Nephron (organoid): Measurements from ENCODE around the gene LIMK2.

ENCODE experiments used
- H3K27ac Mint-ChIP-seq, 3 experiments: 2 replicates each; pipeline ENCODE4 v1.8.0; 2020; ENCODE audit warnings: mixed read lengths in 3 of 3, mild to moderate bottlenecking in 2 of 3, moderate library complexity in 1 of 3
- H3K27me3 Mint-ChIP-seq: 2 replicates; pipeline ENCODE4 v1.8.0; 2021; ENCODE audit warnings: low read depth, mild to moderate bottlenecking, moderate library complexity, mixed read lengths
- H3K36me3 Mint-ChIP-seq: 2 replicates; pipeline ENCODE4 v1.8.0; 2020; ENCODE audit warnings: low read depth, mixed read lengths
- H3K4me1 Mint-ChIP-seq: 2 replicates; pipeline ENCODE4 v1.8.0; 2020; ENCODE audit warnings: mixed read lengths
- H3K4me3 Mint-ChIP-seq, 3 experiments: 2 replicates each; pipeline ENCODE4 v1.8.0; 2020; ENCODE audit warnings: mild to moderate bottlenecking in 3 of 3, mixed read lengths in 3 of 3, moderate library complexity in 2 of 3
- H3K9me3 Mint-ChIP-seq: 2 replicates; pipeline ENCODE4 v1.8.0; 2020; ENCODE audit warnings: mixed read lengths
- TF ChIP-seq, protein P1 (sequence below), 3 experiments: fragments of 200-600 bp; sonication (generic); IDR thresholded peaks; one replicate each; pipeline ENCODE4 v1.5.0; 2021; ENCODE audit warnings: antibody characterized with exemption in 3 of 3; ENCODE audit not compliant: unreplicated experiment in 3 of 3

LIMK2 gene

DNA sequence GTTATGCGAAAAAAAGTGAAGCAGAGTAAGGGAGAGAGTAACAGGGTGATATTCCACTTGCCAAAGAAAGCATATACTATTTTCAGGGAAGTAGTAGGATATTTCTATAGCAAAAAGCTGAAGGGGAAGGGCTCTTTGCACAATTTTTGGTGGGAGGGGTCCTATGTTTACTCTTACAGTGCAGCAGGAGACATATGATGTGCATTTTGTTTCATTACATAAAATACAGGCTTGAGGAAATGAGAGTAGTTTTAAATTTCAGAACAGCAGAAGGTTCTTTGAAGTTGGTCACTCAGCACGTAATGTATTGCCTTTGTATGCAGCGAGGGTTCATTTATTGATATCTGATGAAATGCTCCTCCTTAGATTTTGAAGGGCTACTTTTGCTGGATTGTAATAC is 83.3 kb downstream of the LIMK2 start:
- H3K9me3 Mint-ChIP-seq, result no peaks in the 10 kb centered on the region
- no peak overlapping the region for H3K27ac Mint-ChIP-seq
- peaks cover 27% of the 10 kb centered on the region for H3K4me1 Mint-ChIP-seq
- no peaks in the 10 kb centered on the region for H3K36me3 Mint-ChIP-seq
- H3K4me3 Mint-ChIP-seq, result no peak overlapping the region
- TF ChIP-seq, protein P1, sequence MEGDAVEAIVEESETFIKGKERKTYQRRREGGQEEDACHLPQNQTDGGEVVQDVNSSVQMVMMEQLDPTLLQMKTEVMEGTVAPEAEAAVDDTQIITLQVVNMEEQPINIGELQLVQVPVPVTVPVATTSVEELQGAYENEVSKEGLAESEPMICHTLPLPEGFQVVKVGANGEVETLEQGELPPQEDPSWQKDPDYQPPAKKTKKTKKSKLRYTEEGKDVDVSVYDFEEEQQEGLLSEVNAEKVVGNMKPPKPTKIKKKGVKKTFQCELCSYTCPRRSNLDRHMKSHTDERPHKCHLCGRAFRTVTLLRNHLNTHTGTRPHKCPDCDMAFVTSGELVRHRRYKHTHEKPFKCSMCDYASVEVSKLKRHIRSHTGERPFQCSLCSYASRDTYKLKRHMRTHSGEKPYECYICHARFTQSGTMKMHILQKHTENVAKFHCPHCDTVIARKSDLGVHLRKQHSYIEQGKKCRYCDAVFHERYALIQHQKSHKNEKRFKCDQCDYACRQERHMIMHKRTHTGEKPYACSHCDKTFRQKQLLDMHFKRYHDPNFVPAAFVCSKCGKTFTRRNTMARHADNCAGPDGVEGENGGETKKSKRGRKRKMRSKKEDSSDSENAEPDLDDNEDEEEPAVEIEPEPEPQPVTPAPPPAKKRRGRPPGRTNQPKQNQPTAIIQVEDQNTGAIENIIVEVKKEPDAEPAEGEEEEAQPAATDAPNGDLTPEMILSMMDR (IDR thresholded peaks at IDR 0.05; ENCODE audit: unreplicated experiment in 3 of 3), result no peak
- peaks cover 10% of the 10 kb centered on the region for H3K27me3 Mint-ChIP-seq

DNA sequence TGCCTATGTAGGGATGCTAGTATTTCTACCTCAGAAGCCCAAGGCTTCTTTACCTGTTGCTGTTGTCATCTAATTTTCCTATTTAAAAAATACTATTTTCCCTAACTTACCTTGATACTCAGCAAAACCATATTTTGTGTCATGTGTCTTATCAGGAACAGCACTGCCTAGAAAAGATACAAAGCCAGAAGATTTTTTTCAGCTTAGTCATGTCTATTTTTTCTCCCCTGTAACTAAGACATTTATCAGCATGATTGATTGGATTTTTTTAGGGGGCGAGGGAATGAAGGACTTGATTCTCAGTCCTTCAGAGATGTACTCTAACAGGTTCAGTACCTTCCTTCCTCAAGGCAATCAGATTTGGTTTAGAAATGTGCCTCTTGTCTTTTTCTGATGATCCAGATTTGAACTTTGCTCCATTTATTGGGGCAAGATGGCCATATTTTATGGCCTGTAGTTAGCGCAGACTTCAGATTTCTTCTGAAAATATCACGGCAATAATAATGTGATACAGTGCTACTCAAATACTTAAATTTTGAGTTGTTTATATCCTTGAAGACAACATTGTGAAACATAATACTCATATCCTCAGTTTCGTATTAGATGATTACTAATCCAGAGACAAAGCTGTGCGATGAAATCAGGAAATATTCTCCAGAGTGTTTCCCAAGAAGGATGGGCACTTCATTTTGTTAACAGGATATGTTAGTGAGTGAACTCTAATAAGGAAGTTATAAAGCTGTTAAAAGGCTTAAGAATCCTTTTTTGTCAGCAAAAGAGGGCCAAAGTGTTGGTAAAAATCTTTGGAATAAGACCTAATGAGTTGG is 83.9 kb downstream of the LIMK2 start:
- Mint-ChIP-seq H3K27me3 (peaks cover 10% of the 10 kb centered on the region), H3K9me3 (no peaks in the 10 kb centered on the region), H3K27ac (no peak overlapping the region), H3K4me1 (peaks cover 24% of the 10 kb centered on the region), H3K36me3 (no peaks in the 10 kb centered on the region), H3K4me3 (no peak overlapping the region)
- TF ChIP-seq, protein P1 (IDR thresholded peaks at IDR 0.05; ENCODE audit: unreplicated experiment in 3 of 3), result no peak

GRCh38 chr22:31300896-31301295 is 88.8 kb downstream of the LIMK2 start:
- no peaks in the 10 kb centered on the region for H3K9me3 Mint-ChIP-seq
- TF ChIP-seq, protein P1 (IDR thresholded peaks at IDR 0.05; ENCODE audit: unreplicated experiment in 3 of 3), result no peak
- no peak overlapping the region for H3K27ac Mint-ChIP-seq
- H3K4me1 Mint-ChIP-seq, result peaks cover 3% of the 10 kb centered on the region
- no peak overlapping the region for H3K4me3 Mint-ChIP-seq
- H3K36me3 Mint-ChIP-seq, result no peaks in the 10 kb centered on the region
- peaks cover 5% of the 10 kb centered on the region for H3K27me3 Mint-ChIP-seq

GRCh38 chr22:31302006-31302405 is 89.9 kb downstream of the LIMK2 start:
- Mint-ChIP-seq H3K27ac (no peak overlapping the region), H3K4me1 (no peaks in the 10 kb centered on the region), H3K27me3 (peaks cover 5% of the 10 kb centered on the region), H3K36me3 (no peaks in the 10 kb centered on the region), H3K4me3 (no peak overlapping the region), H3K9me3 (no peaks in the 10 kb centered on the region)
- TF ChIP-seq, protein P1 (IDR thresholded peaks at IDR 0.05; ENCODE audit: unreplicated experiment in 3 of 3), result no peak

DNA sequence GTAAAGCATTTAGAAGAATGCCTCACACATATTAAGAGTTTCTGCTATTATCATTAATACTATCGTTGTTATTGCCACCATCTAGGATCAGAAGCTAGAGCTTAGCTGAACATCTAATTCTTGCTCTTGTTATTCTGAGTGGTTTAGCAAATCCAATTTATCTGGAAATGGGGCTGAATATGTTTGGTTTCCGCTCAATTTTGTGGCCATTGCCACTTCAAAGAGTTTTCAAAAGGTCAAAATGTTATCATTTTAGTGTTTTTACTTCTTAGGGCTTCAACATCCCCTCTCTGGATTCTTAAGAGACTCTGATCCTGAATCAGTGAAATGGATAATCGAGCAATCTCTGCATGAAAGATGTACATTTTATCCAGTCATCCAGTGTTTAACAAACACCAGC is 90.4 kb downstream of the LIMK2 start:
- Mint-ChIP-seq H3K27me3 (peaks cover 5% of the 10 kb centered on the region), H3K27ac (no peak overlapping the region), H3K9me3 (no peaks in the 10 kb centered on the region), H3K4me1 (no peaks in the 10 kb centered on the region), H3K36me3 (no peaks in the 10 kb centered on the region), H3K4me3 (no peak overlapping the region)
- TF ChIP-seq, protein P1 (IDR thresholded peaks at IDR 0.05; ENCODE audit: unreplicated experiment in 3 of 3), result no peak

DNA sequence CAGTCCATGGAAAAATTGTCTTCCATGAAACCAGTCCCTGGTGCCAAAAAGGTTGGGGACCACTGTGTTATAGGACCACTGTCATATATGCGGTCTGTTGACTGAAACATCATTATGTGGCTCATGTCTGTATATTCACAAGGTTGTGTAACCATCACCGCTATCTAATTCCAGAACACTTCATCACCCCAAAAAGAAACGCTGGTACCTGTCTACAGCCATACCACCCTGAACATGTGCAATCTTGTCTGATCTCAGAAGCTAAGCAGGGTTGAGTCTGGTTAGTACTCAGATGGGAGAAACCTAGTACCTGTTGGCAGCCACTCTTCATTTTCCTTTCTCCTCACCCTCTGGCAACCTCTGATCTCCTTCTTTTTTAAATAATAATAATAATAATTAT is 93.1 kb downstream of the LIMK2 start:
- Mint-ChIP-seq H3K9me3 (no peaks in the 10 kb centered on the region), H3K27ac (no peak overlapping the region), H3K4me1 (no peaks in the 10 kb centered on the region), H3K4me3 (no peak overlapping the region), H3K27me3 (peaks cover 5% of the 10 kb centered on the region), H3K36me3 (no peaks in the 10 kb centered on the region)
- TF ChIP-seq, protein P1 (IDR thresholded peaks at IDR 0.05; ENCODE audit: unreplicated experiment in 3 of 3), result no peak
